Measurements from ENCODE around the gene MYO1A.

Gene MYO1A

GRCh38 chr12:57086493-57087009 is 36.6 kb upstream of the MYO1A start (continued):
- TF ChIP-seq ZNF114 (tag by site-specific recombination; IDR thresholded peaks at IDR 0.05) (no peak), MZF1 (tag by site-specific recombination; IDR thresholded peaks at IDR 0.05; ENCODE audit: borderline replicate concordance) (no peak; the same call in 1 of the 2 replicates), ZNF239 (tag by site-specific recombination; IDR thresholded peaks at IDR 0.05) (no peak), ZNF221 (tag by site-specific recombination; IDR thresholded peaks at IDR 0.05; ENCODE audit: borderline replicate concordance) (no peak), ZNF549 (tag by site-specific recombination; IDR thresholded peaks at IDR 0.05) (no peak), ZNF670 (tag by site-specific recombination; IDR thresholded peaks at IDR 0.05; ENCODE audit: low read depth) (no peak), ZNF777 (tag by site-specific recombination; IDR thresholded peaks at IDR 0.05; ENCODE audit: borderline replicate concordance) (no peak), ZSCAN18 (tag by site-specific recombination; IDR thresholded peaks at IDR 0.05) (no peak), ZNF248 (tag by site-specific recombination; IDR thresholded peaks at IDR 0.05) (no peak), ZNF354C (tag by site-specific recombination; IDR thresholded peaks at IDR 0.05; ENCODE audit: borderline replicate concordance, low read depth) (no peak), ZNF335 (tag by site-specific recombination; conservative IDR thresholded peaks at IDR 0.05) (peak; percentile 77), ZNF146 (tag by site-specific recombination; IDR thresholded peaks at IDR 0.05) (no peak), ZIC2 (tag by site-specific recombination; IDR thresholded peaks at IDR 0.05) (no peak), PRDM10 (tag by site-specific recombination; IDR thresholded peaks at IDR 0.05) (0 out of 2 replicates have a peak, but pooled peaks have one; percentile 43), ZNF350 (tag by site-specific recombination; IDR thresholded peaks at IDR 0.05) (no peak), ZNF677 (tag by site-specific recombination; IDR thresholded peaks at IDR 0.05) (no peak), ZNF169 (tag by site-specific recombination; IDR thresholded peaks at IDR 0.05) (no peak), HOXA7 (CRISPR knock-in tag; IDR thresholded peaks at IDR 0.05; ENCODE audit: borderline replicate concordance) (no peak), ZNF707 (tag by site-specific recombination; IDR thresholded peaks at IDR 0.05) (no peak), GFI1B (tag by site-specific recombination; IDR thresholded peaks at IDR 0.05) (no peak), ZNF629 (tag by site-specific recombination; IDR thresholded peaks at IDR 0.05) (no peak), ZNF830 (tag by site-specific recombination; IDR thresholded peaks at IDR 0.05; ENCODE audit: low read depth) (no peak), ZNF266 (tag by site-specific recombination; IDR thresholded peaks at IDR 0.05; ENCODE audit: low read depth) (no peak), ZNF843 (tag by site-specific recombination; IDR thresholded peaks at IDR 0.05) (no peak; the same call in 1 of the 2 replicates), ZNF529 (tag by site-specific recombination; IDR thresholded peaks at IDR 0.05; ENCODE audit: insufficient replicate concordance) (no peak), ZNF362 (tag by site-specific recombination; IDR thresholded peaks at IDR 0.05) (no peak), KLF7 (tag by site-specific recombination; IDR thresholded peaks at IDR 0.05; ENCODE audit: borderline replicate concordance) (no peak), ZNF16 (tag by site-specific recombination; IDR thresholded peaks at IDR 0.05; ENCODE audit: low read depth) (no peak), ZNF302 (tag by site-specific recombination; IDR thresholded peaks at IDR 0.05; ENCODE audit: low read depth) (no peak), ZNF223 (tag by site-specific recombination; IDR thresholded peaks at IDR 0.05) (no peak), GLIS2 (tag by site-specific recombination; IDR thresholded peaks at IDR 0.05) (no peak), ZNF792 (tag by site-specific recombination; IDR thresholded peaks at IDR 0.05) (no peak), ZBTB10 (tag by site-specific recombination; IDR thresholded peaks at IDR 0.05) (0 out of 2 replicates have a peak, but pooled peaks have one; percentile 32)

All from HEK293 (cell line).